ENCODE measurements around the gene NUAK2. TPM values are rescaled to one million over a fixed set of nuclear protein-coding genes. Genes with fewer than 3 reads are reported as not detected.

The NUAK2 gene
- total RNA-seq, 6 experiments from 2014 or later = 6.3 to 8.2 (median 7.3) TPM

- peak overlapping the region; percentile 68 for H3K27ac Mint-ChIP-seq
- H3K4me3 Mint-ChIP-seq = peak overlapping the region; percentile 39
Observed at GRCh38 chr1:205287767-205288559, 33.6 kb downstream of the NUAK2 start.

GRCh38 chr1:205287076-205287475 lies 34.5 kb downstream of the NUAK2 start:
- DNase-seq = no peak
- no peaks in the 10 kb centered on the region for H3K36me3 Mint-ChIP-seq (ENCODE audit: low read depth)
- peak overlapping the region; percentile 68 for H3K27ac Mint-ChIP-seq
- H3K4me1 Mint-ChIP-seq (ENCODE audit: low read depth) = peaks cover 65% of the 10 kb centered on the region
- no peak for TF ChIP-seq CTCF (IDR thresholded peaks at IDR 0.05)
- no peaks in the 10 kb centered on the region; the same call in 1 of the 2 replicates for H3K27me3 Mint-ChIP-seq (ENCODE audit: insufficient read depth)
- H3K9me3 Mint-ChIP-seq = no peaks in the 10 kb centered on the region
- H3K4me3 Mint-ChIP-seq = no peak overlapping the region

More at GRCh38 chr1:205287767-205288559, 33.6 kb downstream of the NUAK2 start:
- Mint-ChIP-seq H3K36me3 (ENCODE audit: low read depth) (no peaks in the 10 kb centered on the region), H3K9me3 (no peaks in the 10 kb centered on the region), H3K27me3 (ENCODE audit: insufficient read depth) (peaks cover 2% of the 10 kb centered on the region; the same call in 1 of the 2 replicates), H3K4me1 (ENCODE audit: low read depth) (peaks cover 56% of the 10 kb centered on the region)
- no peak for DNase-seq
- TF ChIP-seq CTCF (IDR thresholded peaks at IDR 0.05) = no peak

- no peaks in the 10 kb centered on the region for H3K9me3 Mint-ChIP-seq
- no peaks in the 10 kb centered on the region; the same call in 1 of the 2 replicates for H3K27me3 Mint-ChIP-seq (ENCODE audit: insufficient read depth)
- TF ChIP-seq CTCF (IDR thresholded peaks at IDR 0.05) = no peak
- H3K4me3 Mint-ChIP-seq = peak overlapping the region; percentile 12; the same call in 1 of the 2 replicates
- no peaks in the 10 kb centered on the region for H3K36me3 Mint-ChIP-seq (ENCODE audit: low read depth)
- peak overlapping the region; percentile 68 for H3K27ac Mint-ChIP-seq
- peak; percentile 33 for DNase-seq
- peaks cover 65% of the 10 kb centered on the region for H3K4me1 Mint-ChIP-seq (ENCODE audit: low read depth)
Observed at GRCh38 chr1:205286335-205286950, 35.1 kb downstream of the NUAK2 start.

- peak overlapping the region; percentile 46 for H3K4me3 Mint-ChIP-seq
- no peak for TF ChIP-seq CTCF (IDR thresholded peaks at IDR 0.05)
- peaks cover 65% of the 10 kb centered on the region for H3K4me1 Mint-ChIP-seq (ENCODE audit: low read depth)
Observed at GRCh38 chr1:205285381-205286101, 36.0 kb downstream of the NUAK2 start.

GRCh38 chr1:205284420-205285144 lies 37.0 kb downstream of the NUAK2 start:
- Mint-ChIP-seq H3K4me3 (peak overlapping the region; percentile 46), H3K9me3 (no peaks in the 10 kb centered on the region), H3K27ac (peak overlapping the region; percentile 95), H3K27me3 (ENCODE audit: insufficient read depth) (no peaks in the 10 kb centered on the region; the same call in 1 of the 2 replicates), H3K36me3 (ENCODE audit: low read depth) (no peaks in the 10 kb centered on the region), H3K4me1 (ENCODE audit: low read depth) (peaks cover 65% of the 10 kb centered on the region)
- DNase-seq = peak; percentile 96
- peak; percentile 52 for TF ChIP-seq CTCF (IDR thresholded peaks at IDR 0.05)

More at GRCh38 chr1:205285381-205286101, 36.0 kb downstream of the NUAK2 start:
- Mint-ChIP-seq H3K9me3 (no peaks in the 10 kb centered on the region), H3K27me3 (ENCODE audit: insufficient read depth) (no peaks in the 10 kb centered on the region; the same call in 1 of the 2 replicates), H3K36me3 (ENCODE audit: low read depth) (no peaks in the 10 kb centered on the region), H3K27ac (peak overlapping the region; percentile 95)
- no peak for DNase-seq
